HL-60 (cell line): ENCODE data around the gene AOPEP.

Experiments
- DNase-seq, 2 experiments: peaks; one replicate each; pipeline ENCODE4 v3.0.0-alpha.2; 2010 to 2020; ENCODE audit warnings: low read depth in 1 of 2, low spot score in 1 of 2
- H3K27ac ChIP-seq: fragments of 250-450 bp; sonication (Bioruptor Pico); replicated peaks from 2 replicates; pipeline ENCODE4 v1.5.1; 2020; ENCODE audit warnings: mild to moderate bottlenecking, moderate library complexity
- H3K27me3 ChIP-seq: fragments of 250-450 bp; sonication (Bioruptor Pico); 2 replicates; pipeline ENCODE4 v1.5.1; 2021; ENCODE audit warnings: mild to moderate bottlenecking, moderate library complexity; ENCODE audit not compliant: insufficient read depth, poor library complexity, severe bottlenecking
- H3K4me3 ChIP-seq: replicated peaks from 2 replicates; pipeline ENCODE4 v1.5.1; 2011; ENCODE audit warnings: mild to moderate bottlenecking, control low read depth, low read length; ENCODE audit not compliant: insufficient read depth
- CTCF ChIP-seq: IDR thresholded peaks from one replicate; pipeline ENCODE4 v1.5.1; 2011; ENCODE audit warnings: low read length, control low read depth, inconsistent platforms; ENCODE audit not compliant: insufficient read depth
- GABPA ChIP-seq: IDR thresholded peaks from 2 replicates; pipeline ENCODE4 v1.6.1; 2012; ENCODE audit warnings: low read depth
- POLR2AphosphoS5 ChIP-seq: IDR thresholded peaks from 2 replicates; pipeline ENCODE4 v1.6.1; 2012; ENCODE audit warnings: low read depth
- REST ChIP-seq: IDR thresholded peaks from 2 replicates; pipeline ENCODE4 v1.6.1; 2012; ENCODE audit warnings: low read depth; ENCODE audit not compliant: insufficient replicate concordance
- SPI1 ChIP-seq: IDR thresholded peaks from 2 replicates; pipeline ENCODE4 v1.6.1; 2012; ENCODE audit warnings: low read depth, mild to moderate bottlenecking, borderline replicate concordance

AOPEP gene

GRCh38 chr9:94879230-94879629 is 152.7 kb downstream of the AOPEP start:
- Histone ChIP-seq H3K27me3 (no peaks in the 10 kb centered on the region), H3K27ac (no peak overlapping the region), H3K4me3 (no peak overlapping the region)
- DNase-seq = no peak
- TF ChIP-seq CTCF (no peak), GABPA (no peak), SPI1 (no peak), POLR2AphosphoS5 (no peak), REST (no peak)

GRCh38 chr9:94881023-94881422 is 154.5 kb downstream of the AOPEP start:
- no peak overlapping the region for H3K27ac ChIP-seq

GRCh38 chr9:94881454-94881853 is 155.0 kb downstream of the AOPEP start:
- TF ChIP-seq GABPA (no peak), SPI1 (no peak), POLR2AphosphoS5 (no peak), CTCF (no peak), REST (no peak)
- H3K27ac ChIP-seq = no peak overlapping the region
- no peak for DNase-seq
- no peak overlapping the region for H3K4me3 ChIP-seq
- H3K27me3 ChIP-seq = no peaks in the 10 kb centered on the region

More at GRCh38 chr9:94881023-94881422, 154.5 kb downstream of the AOPEP start:
- no peak for DNase-seq
- Histone ChIP-seq H3K27me3 (no peaks in the 10 kb centered on the region), H3K4me3 (no peak overlapping the region)
- TF ChIP-seq REST (no peak), CTCF (no peak), POLR2AphosphoS5 (no peak), GABPA (no peak), SPI1 (no peak)
